GM15510 (cell line): Measurements from ENCODE around the gene SMCR8.

ENCODE experiments used
- POLR2A ChIP-seq: IDR thresholded peaks from 3 replicates; pipeline ENCODE4 v1.6.1; 2011; ENCODE audit warnings: borderline replicate concordance; ENCODE audit not compliant: insufficient read length; ENCODE audit errors: extremely low read depth

SMCR8 gene

DNA sequence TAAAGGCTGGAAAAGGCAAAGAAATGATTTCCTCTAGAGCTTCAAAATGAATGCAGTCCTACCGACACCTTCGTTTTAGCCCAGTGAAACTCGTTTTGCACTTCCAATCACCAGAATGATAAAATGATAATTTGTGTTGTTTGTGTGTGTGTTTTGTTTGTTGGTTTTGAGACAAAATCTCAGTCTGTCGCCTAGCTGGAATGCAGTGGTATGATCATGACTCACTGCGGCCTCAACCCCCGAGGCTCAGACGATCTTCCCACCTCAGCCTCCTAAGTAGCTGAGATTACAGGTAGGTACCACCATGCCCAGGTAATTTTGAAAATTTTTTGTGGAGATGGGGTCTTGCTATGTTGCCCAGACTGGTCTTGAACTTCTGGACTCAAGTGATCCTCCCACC is 59.1 kb downstream of the SMCR8 start:
- TF ChIP-seq POLR2A: no peak
